SHP77 treated with DMSO at 0.1 percent for 48 hours (cell line): ENCODE data around the gene SLC22A15.

ENCODE experiments used
- DNase-seq: peaks from one replicate; lab custom pipeline; 2025; lab: John Stamatoyannopoulos, UW

Gene SLC22A15

DNA sequence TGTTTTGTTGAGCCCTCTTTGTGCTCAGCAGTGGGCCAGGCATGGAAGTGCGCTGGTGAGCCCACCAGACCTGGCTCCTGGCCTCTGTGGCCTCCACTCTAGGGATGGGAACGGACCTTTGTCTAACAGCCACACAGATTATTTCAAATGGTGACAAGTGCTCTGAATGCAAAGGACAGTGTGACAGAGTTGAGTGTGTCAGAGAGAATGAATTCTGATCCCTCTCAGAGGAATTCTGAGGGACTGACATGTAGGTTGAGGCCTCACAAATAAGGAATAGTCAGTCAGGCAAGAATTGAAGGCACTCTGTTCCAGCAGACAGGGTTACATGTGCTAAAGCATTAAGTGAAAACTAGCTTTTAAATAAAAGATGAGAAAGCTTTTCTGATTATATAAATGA lies 123.6 kb downstream of the SLC22A15 start:
- no peak for DNase-seq

DNA sequence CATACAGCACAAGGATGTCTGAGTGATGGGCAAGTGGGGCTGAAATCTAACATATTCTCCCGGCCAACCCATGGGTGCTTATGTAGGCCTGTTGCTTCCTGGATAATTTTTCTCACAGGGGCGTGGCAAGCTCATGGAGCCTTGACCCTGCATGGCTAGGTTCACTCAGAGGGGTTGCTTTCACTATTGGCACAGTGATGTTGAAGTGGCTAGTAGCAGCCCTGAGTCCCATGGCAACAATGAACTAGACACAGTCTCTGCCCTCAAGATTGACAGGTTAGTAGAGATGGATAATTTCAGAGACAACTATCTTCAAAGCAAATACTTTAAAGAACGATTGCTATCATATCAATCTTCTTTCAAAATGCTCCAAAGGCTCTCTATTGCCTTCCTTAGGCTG lies 128.4 kb downstream of the SLC22A15 start:
- no peak for DNase-seq

- no peak for DNase-seq
Measured at GRCh38 chr1:116105996-116106395, 129.7 kb downstream of the SLC22A15 start.

GRCh38 chr1:116106646-116107045 lies 130.3 kb downstream of the SLC22A15 start:
- DNase-seq = no peak

- no peak for DNase-seq
Measured at GRCh38 chr1:116107371-116107770, 131.1 kb downstream of the SLC22A15 start.

- no peak for DNase-seq
Measured at GRCh38 chr1:116110567-116111523, 134.5 kb downstream of the SLC22A15 start, which contains the start of gene MAB21L3. TSS of gene MAB21L3 (plus strand) at chr1:116111399. CDS start at chr1:116112616, 1,217 bp downstream.

- DNase-seq = no peak
Measured at GRCh38 chr1:116111524-116112021, 135.3 kb downstream of the SLC22A15 start.

DNA sequence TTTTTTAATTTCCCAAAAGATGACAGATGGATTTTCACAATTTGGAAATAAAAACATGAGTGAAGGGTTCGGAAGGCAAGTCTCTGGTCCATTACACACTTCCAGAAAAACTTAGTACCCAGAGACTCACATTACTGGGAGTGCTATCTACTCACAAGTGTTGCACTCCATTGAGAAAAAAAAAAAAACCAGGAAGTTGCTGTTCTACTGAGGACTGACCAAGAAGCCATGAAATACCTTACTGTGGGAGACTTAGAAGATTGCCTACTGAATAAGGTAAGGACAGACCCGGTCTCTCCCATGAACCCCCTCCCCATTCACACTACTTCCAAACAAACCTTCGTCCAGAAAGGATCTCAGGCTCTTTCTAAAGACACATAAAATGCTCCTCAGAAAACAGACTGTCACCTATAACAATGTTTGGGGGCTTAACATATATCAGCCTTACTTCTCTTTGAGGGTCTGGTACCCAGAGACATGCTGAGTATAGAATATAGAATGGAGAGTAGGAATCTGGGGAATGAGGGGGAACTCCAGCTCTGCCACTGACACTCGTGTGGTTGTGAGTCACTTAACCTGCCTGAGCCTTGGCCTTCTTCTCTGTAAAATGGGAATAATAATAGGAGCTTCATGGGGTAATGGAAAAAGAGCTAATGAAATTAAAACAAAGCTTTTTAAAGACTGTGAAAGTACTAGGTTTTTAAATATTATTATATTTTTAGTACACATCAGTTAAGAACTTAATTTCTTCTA lies 136.3 kb downstream of the SLC22A15 start:
- DNase-seq = no peak

- DNase-seq = no peak
Measured at GRCh38 chr1:116113615-116114014, 137.3 kb downstream of the SLC22A15 start.

DNA sequence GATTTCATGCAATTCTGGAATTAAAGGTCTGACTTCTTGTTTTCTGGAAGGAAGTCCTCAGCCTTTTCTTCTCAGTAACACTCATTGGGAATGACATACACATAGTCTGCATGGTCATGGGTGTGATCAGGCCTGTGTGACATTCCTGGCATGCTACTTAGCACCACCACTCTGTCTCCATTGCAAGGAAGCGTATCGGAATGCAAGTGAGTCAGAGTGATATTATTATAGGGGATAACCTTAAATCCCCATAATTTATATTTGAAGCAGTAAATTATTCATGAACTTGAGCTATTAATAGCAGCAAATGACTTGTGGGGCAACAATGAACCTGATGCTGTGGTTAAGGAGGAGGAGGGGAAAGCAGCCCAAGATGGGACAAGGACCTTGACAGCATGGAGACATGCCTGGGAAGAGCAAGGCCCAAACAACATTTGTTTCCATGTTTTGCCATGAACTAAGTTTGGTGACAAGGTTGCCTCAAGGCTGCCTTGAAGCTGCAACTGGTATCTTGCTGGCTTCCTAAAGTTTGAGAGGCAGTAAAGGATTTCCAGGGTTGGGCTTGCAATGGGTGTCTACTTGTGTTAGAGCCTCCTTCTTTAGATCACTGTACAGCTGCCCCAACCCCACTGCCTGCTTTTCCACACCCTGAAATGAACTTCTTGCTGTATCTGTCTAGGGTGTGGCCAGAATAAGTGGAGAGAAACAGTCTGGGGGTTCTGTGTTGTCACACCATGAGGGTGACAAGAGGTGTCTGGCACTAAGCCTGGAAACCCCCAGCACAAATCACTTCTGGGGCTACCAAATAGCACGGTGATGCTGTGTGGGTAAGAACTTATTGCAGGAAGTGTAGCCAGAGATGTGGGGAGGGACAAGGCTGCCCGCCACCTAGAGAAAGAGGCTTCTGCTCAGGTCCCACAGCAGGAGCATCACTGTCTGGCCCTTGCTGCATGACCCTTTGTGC lies 139.4 kb downstream of the SLC22A15 start:
- no peak for DNase-seq

GRCh38 chr1:116118471-116118870 lies 142.2 kb downstream of the SLC22A15 start:
- DNase-seq = no peak
